GM23338 (cell line): ENCODE measurements around the gene XPO4. TPM values are rescaled to one million over a fixed set of nuclear protein-coding genes. Genes with fewer than 3 reads are reported as not detected.

ENCODE experiments used
- polyA plus RNA-seq: library from polyadenylated mRNA; unstranded; fragments of >200 nt; fragmentation: Nextera tagmentation; extraction: Ambion mirVana; gene quantifications from 2 replicates; pipeline ENCODE4 v1.2.1, GENCODE V29; 2016
- total RNA-seq: library from RNA; depleted of rRNA; stranded (reverse); fragments of >200 nt; shearing (Covaris generic); gene quantifications from 2 replicates; pipeline ENCODE4 v1.2.3, GENCODE V29; 2014; rRNA removed

XPO4 gene
- total and polyA plus RNA-seq, 2 experiments from 2014 or later: 14.1 to 57.8 TPM

Other genes starting within 250 kb of the XPO4 start
- 0.70 and 2.3 TPM in 2 replicates for gene IL17D, start 199.0 kb downstream of the XPO4 start, total RNA-seq
- gene IL17D, start 199.0 kb downstream of the XPO4 start, polyA plus RNA-seq: 1.6 and 3.3 TPM in 2 replicates
- gene EEF1AKMT1, start 128.8 kb downstream of the XPO4 start, total RNA-seq: 2.5 and 3.2 TPM in 2 replicates
- 7.6 and 8.3 TPM in 2 replicates for gene EEF1AKMT1, start 128.8 kb downstream of the XPO4 start, polyA plus RNA-seq
- 21.4 and 25.4 TPM in 2 replicates for gene LATS2, start 158.8 kb upstream of the XPO4 start, total RNA-seq
- 10.5 and 11.3 TPM in 2 replicates for gene LATS2, start 158.8 kb upstream of the XPO4 start, polyA plus RNA-seq
- gene SAP18, start 237.4 kb upstream of the XPO4 start, total RNA-seq: 87.5 and 129 TPM in 2 replicates
- 1,174 and 1,292 TPM in 2 replicates for gene SAP18, start 237.4 kb upstream of the XPO4 start, polyA plus RNA-seq